ENCODE results near the gene REPIN1.

Gene REPIN1

GRCh38 chr7:150368096-150368883, at the start of gene REPIN1:
REPIN1 (plus strand) TSS chr7:150368822; CDS start chr7:150369712, 890 bp downstream.
- DNase-seq, result peak; percentile 42 to 96 (median 85)

- DNase-seq, result no peak
Measured at GRCh38 chr7:150321788-150322113, 46.9 kb upstream of the REPIN1 start.

- DNase-seq, result no peak
Measured at GRCh38 chr7:150322114-150322832, 46.3 kb upstream of the REPIN1 start.

- peak in 10 of 56 donors; percentile 11 to 62 (median 34) for DNase-seq
Measured at GRCh38 chr7:150322833-150323681, 45.6 kb upstream of the REPIN1 start, which contains the start of the genes ACTR3C and LRRC61. ACTR3C (minus strand) TSS chr7:150323545; CDS start chr7:150295296, 28,249 bp downstream. LRRC61 (plus strand) TSS chr7:150323355; CDS start chr7:150336862, 13,507 bp downstream.

- DNase-seq, result peak in 3 of 56 donors; percentile 15 to 57 (median 27)
Measured at GRCh38 chr7:150323682-150324372, 44.8 kb upstream of the REPIN1 start.

- no peak for DNase-seq
Measured at GRCh38 chr7:150324373-150324961, 44.2 kb upstream of the REPIN1 start.

GRCh38 chr7:150325110-150325611, 43.5 kb upstream of the REPIN1 start:
- DNase-seq, result no peak

GRCh38 chr7:150325901-150326300, 42.7 kb upstream of the REPIN1 start:
- DNase-seq, result no peak

GRCh38 chr7:150326657-150327268, 41.9 kb upstream of the REPIN1 start:
- no peak for DNase-seq

- DNase-seq, result no peak
Measured at GRCh38 chr7:150327308-150327707, 41.3 kb upstream of the REPIN1 start.

GRCh38 chr7:150329331-150330120, 39.1 kb upstream of the REPIN1 start:
- peak in 25 of 56 donors; percentile 13 to 70 (median 39) for DNase-seq

- DNase-seq, result no peak
Measured at GRCh38 chr7:150330211-150330885, 38.3 kb upstream of the REPIN1 start.

- DNase-seq, result no peak
Measured at GRCh38 chr7:150332852-150333635, 35.6 kb upstream of the REPIN1 start.

GRCh38 chr7:150333659-150334058, 35.0 kb upstream of the REPIN1 start:
- no peak for DNase-seq

GRCh38 chr7:150334108-150334507, 34.5 kb upstream of the REPIN1 start:
- no peak for DNase-seq

GRCh38 chr7:150335108-150335773, 33.4 kb upstream of the REPIN1 start:
- no peak for DNase-seq

- DNase-seq, result no peak
Measured at GRCh38 chr7:150335774-150336112, 32.9 kb upstream of the REPIN1 start.

Data from nucleus accumbens (tissue), 56 donors.